Femur (tissue), 1 donor: Measurements from ENCODE around the gene EXOC3.
"Not testable (repeated sequence)": the region's sequence is repeated elsewhere in the genome, so short reads cannot be mapped to it uniquely, and the experiment has no call there.

Experiments
- DNase-seq: peaks from one replicate; pipeline ENCODE4 v3.0.0-alpha.2; 2017

The EXOC3 gene

GRCh38 chr5:458547-459353 is 15.8 kb downstream of the EXOC3 start:
- peak; percentile 13 for DNase-seq

- DNase-seq: peak; percentile 10
These were observed 16.7 kb downstream of the EXOC3 start for GRCh38 chr5:459562-460272.

GRCh38 chr5:460273-460625 is 17.3 kb downstream of the EXOC3 start:
- no peak for DNase-seq

- DNase-seq: peak; percentile 13
These were observed 19.1 kb downstream of the EXOC3 start for GRCh38 chr5:462051-462481.

- no peak for DNase-seq
These were observed 20.3 kb downstream of the EXOC3 start for GRCh38 chr5:463301-463700.

- DNase-seq: peak; percentile 5
These were observed 21.0 kb downstream of the EXOC3 start for GRCh38 chr5:463952-464351.

GRCh38 chr5:464446-464842 is 21.5 kb downstream of the EXOC3 start:
- DNase-seq: no peak

GRCh38 chr5:464843-465590 is 22.0 kb downstream of the EXOC3 start:
- DNase-seq: peak; percentile 15

GRCh38 chr5:465591-466403 is 22.8 kb downstream of the EXOC3 start:
- DNase-seq: peak; percentile 17

GRCh38 chr5:466661-467310 is 23.8 kb downstream of the EXOC3 start:
- peak; percentile 13 for DNase-seq

GRCh38 chr5:468401-468800 is 25.4 kb downstream of the EXOC3 start:
- no peak for DNase-seq

- DNase-seq: peak; percentile 23
These were observed 26.9 kb downstream of the EXOC3 start for GRCh38 chr5:469752-470483.

- peak; percentile 17 for DNase-seq
These were observed 28.2 kb downstream of the EXOC3 start for GRCh38 chr5:470961-471749.

- no peak for DNase-seq
These were observed 28.7 kb downstream of the EXOC3 start for GRCh38 chr5:471750-472058.

GRCh38 chr5:472076-472655 is 29.2 kb downstream of the EXOC3 start:
- no peak for DNase-seq

- peak; percentile 92 for DNase-seq
These were observed 29.9 kb downstream of the EXOC3 start for GRCh38 chr5:472656-473550.

- DNase-seq: peak; percentile 57
These were observed 30.7 kb downstream of the EXOC3 start for GRCh38 chr5:473551-474192.

- DNase-seq: not testable (repeated sequence)
These were observed 31.4 kb downstream of the EXOC3 start for GRCh38 chr5:474232-474839.
